ENCODE data around the gene CAPRIN2. TPM values are rescaled to one million over a fixed set of nuclear protein-coding genes. Genes with fewer than 3 reads are reported as not detected.

CAPRIN2 gene
- polyA plus RNA-seq, 1 experiment: 15.6 TPM

- DNase-seq (ENCODE audit: low read depth, low spot score): no peak
- ChIA-PET POLR2A (interaction anchor here (0.6 to 0.7 kb wide), 2 partner anchors 72 to 80 kb away, joined by 3 to 10 read pairs; no protein-coding TSS in a partner anchor), CTCF (interaction anchor here (0.6 to 1.4 kb wide), 5 partner anchors 9 to 221 kb away, joined by 3 to 5 read pairs (median 3); no protein-coding TSS in a partner anchor)
- Histone ChIP-seq H3K27ac (ENCODE audit: low read depth, low read length) (peak overlapping the region; percentile 33), H3K4me3 (ENCODE audit: low read depth, low read length) (no peak overlapping the region), H3K9me3 (ENCODE audit: control insufficient read depth, insufficient read depth, low read length) (peaks cover 2% of the 10 kb centered on the region; the same call in 1 of the 2 replicates), H3K27me3 (ENCODE audit: control insufficient read depth, insufficient read depth, low read length) (no peaks in the 10 kb centered on the region)
- no peak for TF ChIP-seq CTCF (IDR thresholded peaks at IDR 0.05; ENCODE audit: low read depth, low read length)
Observed at GRCh38 chr12:30691122-30691879, 63.5 kb downstream of the CAPRIN2 start.

- CTCF ChIA-PET: no interaction called here
- Histone ChIP-seq H3K4me3 (ENCODE audit: low read depth, low read length) (no peak overlapping the region), H3K27ac (ENCODE audit: low read depth, low read length) (no peak overlapping the region), H3K9me3 (ENCODE audit: control insufficient read depth, insufficient read depth, low read length) (no peaks in the 10 kb centered on the region), H3K27me3 (ENCODE audit: control insufficient read depth, insufficient read depth, low read length) (no peaks in the 10 kb centered on the region)
- DNase-seq (ENCODE audit: low read depth, low spot score): no peak
- POLR2A ChIA-PET: no interaction called here
- no peak for TF ChIP-seq CTCF (IDR thresholded peaks at IDR 0.05; ENCODE audit: low read depth, low read length)
Observed at GRCh38 chr12:30687265-30687986, 67.3 kb downstream of the CAPRIN2 start.

GRCh38 chr12:30679241-30679640 lies 75.5 kb downstream of the CAPRIN2 start:
- no peak overlapping the region for H3K4me3 ChIP-seq (ENCODE audit: low read depth, low read length)
- no peak for DNase-seq (ENCODE audit: low read depth, low spot score)
- CTCF ChIA-PET: interaction anchor here (1.2 to 1.3 kb wide), 2 partner anchors 11 to 129 kb away, joined by 3 to 4 read pairs; no protein-coding TSS in a partner anchor
- no peaks in the 10 kb centered on the region for H3K9me3 ChIP-seq (ENCODE audit: control insufficient read depth, insufficient read depth, low read length)
- POLR2A ChIA-PET: no interaction called here
- no peak for TF ChIP-seq CTCF (IDR thresholded peaks at IDR 0.05; ENCODE audit: low read depth, low read length)
- no peak overlapping the region for H3K27ac ChIP-seq (ENCODE audit: low read depth, low read length)
- H3K27me3 ChIP-seq (ENCODE audit: control insufficient read depth, insufficient read depth, low read length): no peaks in the 10 kb centered on the region

GRCh38 chr12:30678221-30678620 lies 76.5 kb downstream of the CAPRIN2 start:
- Histone ChIP-seq H3K9me3 (ENCODE audit: control insufficient read depth, insufficient read depth, low read length) (no peaks in the 10 kb centered on the region), H3K4me3 (ENCODE audit: low read depth, low read length) (no peak overlapping the region), H3K27ac (ENCODE audit: low read depth, low read length) (no peak overlapping the region), H3K27me3 (ENCODE audit: control insufficient read depth, insufficient read depth, low read length) (no peaks in the 10 kb centered on the region)
- ChIA-PET CTCF (interaction anchor here (1.2 to 1.3 kb wide), 2 partner anchors 12 to 37 kb away, joined by 4 read pairs; no protein-coding TSS in a partner anchor), POLR2A (interaction anchor here (0.6 to 1.5 kb wide), 2 partner anchors 17 to 18 kb away, joined by 3 to 4 read pairs; no protein-coding TSS in a partner anchor)
- no peak for DNase-seq (ENCODE audit: low read depth, low spot score)
- no peak for TF ChIP-seq CTCF (IDR thresholded peaks at IDR 0.05; ENCODE audit: low read depth, low read length)

All from AG04450 (cell line).